B cell (primary cell): ENCODE data around the gene CPA1. TPM values are rescaled to one million over a fixed set of nuclear protein-coding genes. Genes with fewer than 3 reads are reported as not detected.

ENCODE experiments used
- ATAC-seq: fragments of 200-7000 bp; cut with Tn5 transposase; one replicate; pipeline ENCODE4 v1.10.0; 2021; ENCODE audit warnings: low read depth, mild to moderate bottlenecking, moderate number of reproducible peaks, moderate library complexity
- CTCF ChIA-PET: fragments of 350-600 bp; sonication (Branson Sonifier 250); formaldehyde crosslinking; loops from one replicate; lab custom pipeline; 2021; ENCODE audit warnings: antibody characterized with exemption, inconsistent platforms; lab: Charles Lee
- POLR2A ChIA-PET: fragments of 350-600 bp; sonication (Branson Sonifier 250); formaldehyde crosslinking; loops from one replicate; lab custom pipeline; 2021; ENCODE audit warnings: antibody characterized with exemption; lab: Charles Lee
- DNase-seq: peaks from one replicate; pipeline ENCODE4 v3.0.0; 2013
- H2AFZ ChIP-seq: 2 replicates; pipeline ENCODE4 v1.6.1; 2012; ENCODE audit warnings: mild to moderate bottlenecking, low read depth, low read length; ENCODE audit not compliant: insufficient read depth, poor library complexity, severe bottlenecking
- H3K27ac ChIP-seq, 2 donors: 1 replicate in 1 of 2; 2 replicates in 1 of 2; pipeline ENCODE4 v1.5.1; 2012 to 2013; ENCODE audit warnings: low read length in 2 of 2, mild to moderate bottlenecking in 2 of 2, moderate library complexity in 1 of 2
- H3K27me3 ChIP-seq, 4 experiments: fragments of 200-600 bp in 1 of 4; sonication (generic) in 1 of 4; replicated peaks in 1 of 4; 1 replicate in 2 of 4; 2 replicates in 2 of 4; pipeline versions ENCODE4 v1.6.1 to v1.7.0; 2013 to 2016; ENCODE audit warnings: low read length in 3 of 4, mild to moderate bottlenecking in 2 of 4, mixed read lengths in 1 of 4, moderate library complexity in 1 of 4; ENCODE audit not compliant: insufficient read depth in 4 of 4, control insufficient read depth in 3 of 4; ENCODE audit errors: control extremely low read depth in 1 of 4
- H3K36me3 ChIP-seq, 2 experiments: replicated peaks in 1 of 2; 1 replicate in 1 of 2; 2 replicates in 1 of 2; pipeline versions ENCODE4 v1.6.1 to v1.7.1; 2013; ENCODE audit warnings: low read length in 1 of 2; ENCODE audit not compliant: insufficient read depth in 2 of 2, control insufficient read depth in 1 of 2; ENCODE audit errors: control extremely low read depth in 1 of 2, extremely low read depth in 1 of 2
- H3K4me1 ChIP-seq, 2 donors: fragments of 200-600 bp in 1 of 2; sonication (generic) in 1 of 2; 1 replicate in 1 of 2; 2 replicates in 1 of 2; pipeline versions ENCODE4 v1.5.1 to v1.6.1; 2013 to 2017; ENCODE audit warnings: low read length in 2 of 2; ENCODE audit not compliant: control insufficient read depth in 2 of 2, insufficient read depth in 2 of 2
- H3K4me2 ChIP-seq: replicated peaks from 2 replicates; pipeline ENCODE3; 2012; ENCODE audit warnings: mild to moderate bottlenecking, low read depth, low read length; ENCODE audit not compliant: poor library complexity, severe bottlenecking
- H3K4me3 ChIP-seq, 5 experiments: fragments of 200-600 bp in 1 of 5; sonication (generic) in 1 of 5; 1 replicate in 3 of 5; 2 replicates in 2 of 5; pipeline versions ENCODE4 v1.5.1 to v1.7.0; 2011 to 2016; ENCODE audit warnings: low read length in 4 of 5, mild to moderate bottlenecking in 4 of 5, low read depth in 2 of 5, control low read depth in 1 of 5, moderate library complexity in 1 of 5; ENCODE audit not compliant: insufficient read depth in 1 of 5; ENCODE audit errors: control extremely low read depth in 1 of 5, extremely low read depth in 1 of 5
- H3K79me2 ChIP-seq: fragments of 200-600 bp; sonication (generic); one replicate; pipeline ENCODE4 v1.6.0; 2016; ENCODE audit warnings: low read length; ENCODE audit not compliant: control insufficient read depth, insufficient read depth
- H3K9ac ChIP-seq: fragments of 200-600 bp; sonication (generic); 2 replicates; pipeline ENCODE4 v1.6.1; 2017; ENCODE audit warnings: mild to moderate bottlenecking, low read length, moderate library complexity
- H3K9me3 ChIP-seq, 3 donors: one replicate each; pipeline versions ENCODE4 v1.6.1 to v1.7.1; 2013; ENCODE audit warnings: low read length in 2 of 3; ENCODE audit not compliant: control insufficient read depth in 2 of 3, insufficient read depth in 1 of 3; ENCODE audit errors: control extremely low read depth in 1 of 3
- H4K20me1 ChIP-seq: 2 replicates; pipeline ENCODE4 v1.6.0; 2012; ENCODE audit warnings: mild to moderate bottlenecking, low read length; ENCODE audit not compliant: insufficient read depth, control insufficient read depth, poor library complexity, severe bottlenecking
- H3K27ac Mint-ChIP-seq: one replicate; pipeline ENCODE4 v1.8.0; 2021; ENCODE audit warnings: mixed read lengths
- H3K27me3 Mint-ChIP-seq: one replicate; pipeline ENCODE4 v1.8.0; 2021; ENCODE audit warnings: mixed read lengths
- H3K4me1 Mint-ChIP-seq: one replicate; pipeline ENCODE4 v1.8.0; 2021; ENCODE audit warnings: mixed read lengths
- H3K4me3 Mint-ChIP-seq: one replicate; pipeline ENCODE4 v1.8.0; 2021; ENCODE audit warnings: mixed read lengths
- H3K9me3 Mint-ChIP-seq: one replicate; pipeline ENCODE4 v1.8.0; 2022; ENCODE audit warnings: mixed read lengths; ENCODE audit not compliant: insufficient read depth
- CTCF ChIP-seq: fragments of 200-600 bp; IDR thresholded peaks from one replicate; pipeline ENCODE4 v1.8.0; 2022; ENCODE audit warnings: antibody characterized with exemption, mild to moderate bottlenecking
- EZH2 ChIP-seq: IDR thresholded peaks from 2 replicates; pipeline ENCODE4 v1.6.1; 2012; ENCODE audit warnings: borderline replicate concordance, low read depth, mild to moderate bottlenecking, moderate library complexity, low read length; ENCODE audit not compliant: insufficient read depth, poor library complexity, severe bottlenecking
- WGBS: methylation state at CpG from one replicate; pipeline ENCODE4 v1.1.5; 2013; ENCODE audit warnings: missing lambda C conversion rate; ENCODE audit not compliant: insufficient coverage; 5-methylcytosine and 5-hydroxymethylcytosine counted together
- intact Hi-C: fragments of 100-400 bp; cut with micrococcal nuclease; formaldehyde crosslinking; loops from one replicate; pipeline ENCODE4 v1.10.0; 2022
- polyA plus RNA-seq: library from polyadenylated mRNA; depleted of rRNA; stranded (reverse); fragments of >200 nt; gene quantifications from 2 replicates; pipeline ENCODE4 v1.2.3, GENCODE V29; 2012
- total RNA-seq, 2 donors: library from RNA; stranded (reverse); fragments of 120-200 nt in 1 of 2; gene quantifications; 1 replicate in 1 of 2; 2 replicates in 1 of 2; pipeline versions ENCODE4 v1.2.3 to v1.2.4, GENCODE V29; 2013 to 2022

CPA1 gene
- total and polyA plus RNA-seq, 2 donors (not counting 1 experiment from before 2014, with no cell fraction given): not detected

DNA sequence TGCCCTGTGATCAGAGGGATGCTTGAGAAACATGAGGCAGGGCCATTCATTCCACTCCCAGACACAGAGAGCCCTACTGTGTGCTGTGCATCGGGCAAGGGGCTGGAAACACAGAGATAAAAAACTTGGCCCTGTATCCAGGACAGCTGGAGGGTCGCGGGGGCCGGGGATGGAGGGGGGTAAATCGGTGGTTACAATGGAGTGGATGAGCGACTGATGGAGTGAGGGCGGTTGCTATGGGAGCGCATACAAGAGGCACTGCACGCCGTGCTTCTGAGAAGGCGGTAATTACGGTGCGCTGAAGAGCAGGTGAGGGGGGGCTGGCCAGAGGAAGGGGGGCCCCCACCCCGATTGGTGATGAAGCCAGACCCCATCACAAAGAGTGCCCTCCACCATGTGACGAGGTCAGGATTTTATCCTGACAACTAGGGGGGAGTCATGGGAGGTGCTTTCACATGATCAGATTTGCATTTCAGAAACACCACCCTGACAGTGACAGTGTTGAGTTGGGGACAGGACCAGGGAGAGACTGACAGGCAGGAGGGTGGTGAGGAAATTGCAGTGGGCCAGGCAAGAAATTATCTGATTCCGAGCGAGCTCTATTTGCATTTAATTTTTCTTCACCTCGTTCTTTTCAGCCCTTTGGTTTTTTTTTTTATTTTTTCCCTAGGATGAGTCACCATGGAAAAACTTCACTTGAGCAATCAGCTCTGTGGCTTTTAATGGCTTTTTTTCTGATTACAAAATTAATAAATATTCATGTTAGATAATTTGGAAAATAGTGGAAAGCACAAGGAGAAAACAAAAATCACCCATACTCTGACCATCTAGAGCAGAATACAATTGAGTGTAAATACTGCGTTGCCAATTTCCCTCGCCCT, 27.9 kb upstream of the CPA1 start:
- intact Hi-C loops: no loop called here
- Histone ChIP-seq H3K9ac (no peak overlapping the region), H3K27ac (no peak overlapping the region), H3K4me3 (no peak overlapping the region), H3K36me3 (no peaks in the 10 kb centered on the region), H4K20me1 (no peaks in the 10 kb centered on the region), H3K4me1 (no peaks in the 10 kb centered on the region), H3K9me3 (no peaks in the 10 kb centered on the region), H3K79me2 (no peaks in the 10 kb centered on the region), H2AFZ (no peak overlapping the region), H3K4me2 (no peak overlapping the region), H3K27me3 (no peaks in the 10 kb centered on the region)
- TF ChIP-seq EZH2 (no peak), CTCF (no peak)
- DNase-seq (no peak), ATAC-seq (no peak)
- Mint-ChIP-seq H3K4me3 (no peak overlapping the region), H3K9me3 (no peaks in the 10 kb centered on the region), H3K27ac (no peak overlapping the region), H3K27me3 (peaks cover 18% of the 10 kb centered on the region), H3K4me1 (no peaks in the 10 kb centered on the region)
- POLR2A ChIA-PET: no interaction called here
- CTCF ChIA-PET: no interaction called here
- WGBS: 98% methylated on average over 11 of the region's 20 CpGs

GRCh38 chr7:130353196-130353595, 27.1 kb upstream of the CPA1 start:
- H2AFZ ChIP-seq: no peak overlapping the region
- H4K20me1 ChIP-seq: no peaks in the 10 kb centered on the region
- Mint-ChIP-seq H3K9me3 (no peaks in the 10 kb centered on the region), H3K27ac (no peak overlapping the region), H3K4me1 (no peaks in the 10 kb centered on the region), H3K4me3 (no peak overlapping the region), H3K27me3 (peaks cover 18% of the 10 kb centered on the region)
- no peak overlapping the region for H3K4me3 ChIP-seq
- intact Hi-C loops: no loop called here
- ChIA-PET POLR2A (no interaction called here), CTCF (no interaction called here)
- H3K79me2 ChIP-seq: no peaks in the 10 kb centered on the region
- H3K36me3 ChIP-seq: no peaks in the 10 kb centered on the region
- H3K9ac ChIP-seq: no peak overlapping the region
- TF ChIP-seq CTCF (no peak), EZH2 (no peak)
- 100% methylated on average over 6 of the region's 7 CpGs for WGBS
- H3K4me1 ChIP-seq: no peaks in the 10 kb centered on the region
- H3K27ac ChIP-seq: no peak overlapping the region
- ATAC-seq (no peak), DNase-seq (no peak)
- no peaks in the 10 kb centered on the region for H3K9me3 ChIP-seq
- H3K4me2 ChIP-seq: no peak overlapping the region
- no peaks in the 10 kb centered on the region for H3K27me3 ChIP-seq
